Transverse colon (tissue), 4 donors: ENCODE measurements around the gene PLEKHA6. TPM values are rescaled to one million over a fixed set of nuclear protein-coding genes. Genes with fewer than 3 reads are reported as not detected.
A peak's percentile ranks its signal among the peaks of the same experiment; 100 is the strongest.

Experiments
- DNase-seq: peaks from one replicate; pipeline ENCODE4 v3.0.0-alpha.2; 2019
- H3K27ac ChIP-seq, 4 donors: fragments of 200-600 bp; sonication (generic); 2 replicates each; pipeline ENCODE4 v1.5.1; 2016 to 2018; ENCODE audit warnings: inconsistent platforms in 4 of 4
- H3K27me3 ChIP-seq: fragments of 200-600 bp; sonication (generic); 2 replicates; pipeline ENCODE4 v1.5.1; 2017; ENCODE audit warnings: inconsistent platforms
- H3K36me3 ChIP-seq, 4 donors: fragments of 200-600 bp; sonication (generic); 2 replicates each; pipeline ENCODE4 v1.5.1; 2017 to 2019; ENCODE audit warnings: inconsistent platforms in 4 of 4
- H3K4me1 ChIP-seq, 4 donors: fragments of 200-600 bp; sonication (generic); 2 replicates each; pipeline ENCODE4 v1.5.1; 2017 to 2020; ENCODE audit warnings: inconsistent platforms in 4 of 4
- H3K4me3 ChIP-seq, 4 donors: fragments of 200-600 bp; sonication (generic); 1 replicate in 1 of 4; 2 replicates in 3 of 4; pipeline versions ENCODE4 v1.5.1 to v1.6.1; 2017 to 2019; ENCODE audit warnings: inconsistent platforms in 4 of 4
- H3K9me3 ChIP-seq, 2 donors: fragments of 200-600 bp; sonication (generic); 2 replicates each; pipeline ENCODE4 v1.5.1; 2017 to 2019; ENCODE audit warnings: inconsistent platforms in 2 of 2
- EP300 ChIP-seq: sonication (generic); formaldehyde crosslinking; IDR thresholded peaks from one replicate; pipeline ENCODE4 v1.6.1; 2017; ENCODE audit warnings: antibody characterized with exemption, low read depth
- POLR2A ChIP-seq: fragments of 450-650 bp; IDR thresholded peaks from one replicate; pipeline ENCODE4 v1.6.1; 2016; ENCODE audit warnings: antibody characterized with exemption, mild to moderate bottlenecking, moderate library complexity
- POLR2AphosphoS5 ChIP-seq, 3 donors: sonication (generic); formaldehyde crosslinking; IDR thresholded peaks; one replicate each; pipeline ENCODE4 v1.6.1; 2016; ENCODE audit warnings: antibody characterized with exemption in 3 of 3
- WGBS, 2 donors: methylation state at CpG; one replicate each; pipeline ENCODE4 v1.1.5; 2018; ENCODE audit warnings: low coverage in 1 of 2; 5-methylcytosine and 5-hydroxymethylcytosine counted together
- in situ Hi-C, 4 donors: fragments of 200-750 bp; cut with MboI; loops; one replicate each; pipeline versions ENCODE4 v1.15.0 to v1.15.1; 2017; ENCODE audit warnings: low sequenced_read_pairs in 3 of 4, low pct_ligation_motif_present in 1 of 4, low pct_unique_long_range_greater_than_20kb in 1 of 4
- intact Hi-C: fragments of 100-400 bp; cut with DNase I; formaldehyde crosslinking; loops from one replicate; pipeline ENCODE4 v1.15.1; 2023; ENCODE audit warnings: low total_unique reads
- total RNA-seq, 4 donors: library from RNA; depleted of rRNA; stranded (reverse); fragments of >200 nt; gene quantifications; one replicate each; pipeline ENCODE4 v1.1.0, GENCODE V29; 2016
- TF ChIP-seq, protein P1 (sequence below), 5 experiments: fragments of 200-600 bp in 3 of 5; fragments of 450-650 bp in 2 of 5; sonication (generic) in 3 of 5; IDR thresholded peaks; 1 replicate in 2 of 5; 2 replicates in 3 of 5; pipeline ENCODE4 v1.5.1; 2016 to 2017; ENCODE audit warnings: antibody characterized with exemption in 5 of 5, inconsistent platforms in 3 of 5, mild to moderate bottlenecking in 2 of 5, moderate library complexity in 1 of 5

Gene PLEKHA6
- total RNA-seq, 4 donors from 2014 or later = 58.7 to 209 (median 97.9) TPM

DNA sequence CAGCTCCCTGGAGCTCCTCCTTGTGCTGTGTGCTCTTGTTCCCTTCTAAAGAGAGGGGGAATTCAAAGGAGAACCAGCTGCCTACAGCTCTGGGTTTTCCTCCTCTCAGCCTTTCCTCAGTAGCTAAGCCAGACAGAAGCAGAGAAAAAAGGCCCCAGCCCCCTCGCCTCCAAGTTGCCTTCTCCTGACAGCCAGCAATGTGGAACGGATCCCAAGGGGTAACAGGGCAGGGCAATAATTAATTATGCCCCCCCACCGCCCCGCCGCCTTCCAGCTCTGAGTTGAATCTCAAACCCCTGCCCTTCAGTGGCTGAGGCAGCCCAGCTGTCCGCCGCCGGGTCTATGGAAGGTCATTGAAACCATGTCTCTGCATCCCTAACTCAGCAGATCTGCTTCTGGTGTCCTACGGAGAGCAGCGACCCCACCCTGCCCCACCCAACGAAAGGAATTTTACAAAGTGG lies 76.9 kb downstream of the PLEKHA6 start:
- Histone ChIP-seq H3K27ac (peak overlapping the region; percentile 10 to 55 (median 26)), H3K9me3 (no peaks in the 10 kb centered on the region), H3K27me3 (no peaks in the 10 kb centered on the region), H3K36me3 (no peaks in the 10 kb centered on the region), H3K4me1 (peaks cover 0 to 24% (median 10%) of the 10 kb centered on the region in 4 donors), H3K4me3 (no peak overlapping the region)
- intact Hi-C loops = no loop called here
- 74% methylated on average over 11 of the region's 11 CpGs; no CpG with 5 or more reads in 1 of the 2 donors for WGBS, 2 donors
- TF ChIP-seq POLR2A (no peak), POLR2AphosphoS5 (IDR thresholded peaks at IDR 0.05) (no peak), EP300 (no peak)
- TF ChIP-seq, protein P1, sequence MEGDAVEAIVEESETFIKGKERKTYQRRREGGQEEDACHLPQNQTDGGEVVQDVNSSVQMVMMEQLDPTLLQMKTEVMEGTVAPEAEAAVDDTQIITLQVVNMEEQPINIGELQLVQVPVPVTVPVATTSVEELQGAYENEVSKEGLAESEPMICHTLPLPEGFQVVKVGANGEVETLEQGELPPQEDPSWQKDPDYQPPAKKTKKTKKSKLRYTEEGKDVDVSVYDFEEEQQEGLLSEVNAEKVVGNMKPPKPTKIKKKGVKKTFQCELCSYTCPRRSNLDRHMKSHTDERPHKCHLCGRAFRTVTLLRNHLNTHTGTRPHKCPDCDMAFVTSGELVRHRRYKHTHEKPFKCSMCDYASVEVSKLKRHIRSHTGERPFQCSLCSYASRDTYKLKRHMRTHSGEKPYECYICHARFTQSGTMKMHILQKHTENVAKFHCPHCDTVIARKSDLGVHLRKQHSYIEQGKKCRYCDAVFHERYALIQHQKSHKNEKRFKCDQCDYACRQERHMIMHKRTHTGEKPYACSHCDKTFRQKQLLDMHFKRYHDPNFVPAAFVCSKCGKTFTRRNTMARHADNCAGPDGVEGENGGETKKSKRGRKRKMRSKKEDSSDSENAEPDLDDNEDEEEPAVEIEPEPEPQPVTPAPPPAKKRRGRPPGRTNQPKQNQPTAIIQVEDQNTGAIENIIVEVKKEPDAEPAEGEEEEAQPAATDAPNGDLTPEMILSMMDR (IDR thresholded peaks at IDR 0.05) = no peak
- in situ Hi-C loops = no loop called here
- no peak for DNase-seq

DNA sequence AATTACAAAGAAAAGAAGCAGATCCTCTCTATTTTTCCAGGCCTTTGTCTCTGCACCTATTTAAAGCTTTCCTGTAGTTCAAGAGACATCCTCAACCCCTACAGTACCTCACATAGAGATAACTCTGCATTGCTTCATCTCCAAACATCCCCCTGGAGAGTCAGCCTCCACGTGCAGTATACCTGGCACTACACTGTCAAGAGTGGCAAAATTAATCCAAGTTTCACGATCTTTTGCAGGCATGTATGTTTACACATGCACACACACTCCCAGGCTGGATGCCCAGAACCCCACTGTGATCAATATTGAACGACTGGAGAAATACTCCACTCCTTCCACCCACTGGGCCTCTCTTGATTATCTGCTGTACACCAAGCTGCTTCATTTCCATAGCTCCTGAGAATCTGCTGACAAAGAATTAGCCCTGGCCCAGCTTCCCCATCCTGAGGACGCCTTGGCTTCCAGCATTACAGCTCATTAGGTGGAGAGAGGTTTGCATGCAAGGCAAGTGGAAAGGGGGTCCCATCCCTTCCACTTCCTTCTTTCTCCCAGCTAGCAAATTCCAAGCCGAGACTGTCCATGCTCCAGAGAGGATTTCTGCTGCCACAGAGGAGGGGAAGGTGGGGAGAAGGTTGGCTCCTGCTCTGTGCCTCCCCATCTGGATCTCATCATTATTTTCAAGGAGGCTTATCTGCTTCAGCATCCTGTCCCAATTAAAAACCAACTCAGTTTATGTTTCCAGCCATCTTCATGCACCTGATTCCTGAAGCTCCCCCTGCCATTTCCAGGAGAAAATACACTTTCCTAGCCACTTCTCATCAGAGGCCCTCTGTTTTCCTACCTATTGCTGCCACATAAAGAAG lies 79.4 kb downstream of the PLEKHA6 start:
- H3K4me3 ChIP-seq = no peak overlapping the region
- H3K27ac ChIP-seq = no peak overlapping the region
- H3K27me3 ChIP-seq = no peaks in the 10 kb centered on the region
- intact Hi-C loops (no loop called here), in situ Hi-C loops (no loop called here)
- no peak for DNase-seq
- H3K4me1 ChIP-seq = peaks cover 0 to 4% (median 0%) of the 10 kb centered on the region in 4 donors
- no peaks in the 10 kb centered on the region for H3K36me3 ChIP-seq
- 65 to 82% methylated on average over 3 to 5 of the region's 5 CpGs for WGBS, 2 donors
- no peaks in the 10 kb centered on the region for H3K9me3 ChIP-seq
- TF ChIP-seq POLR2AphosphoS5 (IDR thresholded peaks at IDR 0.05) = no peak
- TF ChIP-seq EP300 = no peak
- no peak for TF ChIP-seq POLR2A
- TF ChIP-seq, protein P1 (IDR thresholded peaks at IDR 0.05) = no peak

DNA sequence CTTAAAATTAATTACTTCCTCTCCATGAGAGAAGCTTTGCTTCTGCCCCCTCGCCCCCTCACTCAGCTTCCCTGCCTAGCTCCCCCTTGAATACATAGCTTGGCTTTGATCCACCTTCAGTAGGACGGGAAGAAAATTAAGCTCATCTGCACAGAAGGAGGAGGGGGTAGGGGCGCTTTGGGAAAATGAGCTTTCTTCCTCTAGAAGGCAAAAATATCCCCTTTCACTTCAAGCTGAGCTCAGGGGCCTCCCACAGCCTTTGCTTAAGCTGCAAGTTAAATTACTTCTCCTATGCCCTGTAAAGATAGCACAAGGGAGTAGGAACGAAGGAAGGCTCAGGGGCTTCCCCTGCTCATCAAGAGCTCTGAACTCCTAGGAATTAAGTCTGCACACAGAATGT lies 80.8 kb downstream of the PLEKHA6 start:
- H3K36me3 ChIP-seq = no peaks in the 10 kb centered on the region
- H3K4me1 ChIP-seq = peaks cover 0 to 4% (median 0%) of the 10 kb centered on the region in 4 donors
- no peaks in the 10 kb centered on the region for H3K9me3 ChIP-seq
- WGBS, 2 donors = 17 to 52% methylated on average over 1 to 4 of the region's 4 CpGs
- intact Hi-C loops (no loop called here), in situ Hi-C loops (no loop called here)
- H3K4me3 ChIP-seq = no peak overlapping the region
- H3K27ac ChIP-seq = no peak overlapping the region
- no peaks in the 10 kb centered on the region for H3K27me3 ChIP-seq
- TF ChIP-seq EP300 = no peak
- no peak for TF ChIP-seq POLR2AphosphoS5 (IDR thresholded peaks at IDR 0.05)
- TF ChIP-seq, protein P1 (IDR thresholded peaks at IDR 0.05) = no peak
- no peak for TF ChIP-seq POLR2A
- no peak for DNase-seq

DNA sequence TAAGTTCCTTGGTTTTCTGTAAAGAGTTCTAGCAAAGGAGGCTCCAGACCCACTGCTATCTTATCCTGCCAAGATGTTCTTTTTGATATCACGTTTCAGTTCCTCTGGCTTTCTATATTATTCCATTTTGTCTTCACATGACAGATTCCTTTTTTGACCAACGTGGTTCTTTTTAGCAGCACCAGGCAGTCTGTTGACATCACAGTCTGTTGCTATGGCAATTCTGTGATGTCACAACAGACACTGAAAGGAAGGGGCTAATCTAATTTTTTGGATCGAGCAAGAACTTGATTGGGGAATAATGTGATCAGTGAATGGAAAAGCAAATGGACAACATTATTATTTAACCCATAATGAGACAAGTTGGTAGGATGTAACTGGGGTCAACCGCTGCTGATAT lies 81.5 kb downstream of the PLEKHA6 start:
- intact Hi-C loops (no loop called here), in situ Hi-C loops (no loop called here)
- peaks cover 0 to 4% (median 0%) of the 10 kb centered on the region in 4 donors for H3K4me1 ChIP-seq
- no peaks in the 10 kb centered on the region for H3K27me3 ChIP-seq
- no peak overlapping the region for H3K4me3 ChIP-seq
- TF ChIP-seq, protein P1 (IDR thresholded peaks at IDR 0.05) = no peak
- TF ChIP-seq EP300 = no peak
- no peak for TF ChIP-seq POLR2A
- TF ChIP-seq POLR2AphosphoS5 (IDR thresholded peaks at IDR 0.05) = no peak
- H3K36me3 ChIP-seq = no peaks in the 10 kb centered on the region
- 54 to 60% methylated on average over 3 to 4 of the region's 4 CpGs for whole genome bisulfite sequencing, 2 donors
- peak overlapping the region in 1 of 4 donors; percentile 14 for H3K27ac ChIP-seq
- no peak for DNase-seq
- no peaks in the 10 kb centered on the region for H3K9me3 ChIP-seq
